ENCODE results near the gene TSPAN16. TPM values are rescaled to one million over a fixed set of nuclear protein-coding genes. Genes with fewer than 3 reads are reported as not detected.

Gene TSPAN16
- total RNA-seq, 1 donor from 2014 or later: not detected

DNA sequence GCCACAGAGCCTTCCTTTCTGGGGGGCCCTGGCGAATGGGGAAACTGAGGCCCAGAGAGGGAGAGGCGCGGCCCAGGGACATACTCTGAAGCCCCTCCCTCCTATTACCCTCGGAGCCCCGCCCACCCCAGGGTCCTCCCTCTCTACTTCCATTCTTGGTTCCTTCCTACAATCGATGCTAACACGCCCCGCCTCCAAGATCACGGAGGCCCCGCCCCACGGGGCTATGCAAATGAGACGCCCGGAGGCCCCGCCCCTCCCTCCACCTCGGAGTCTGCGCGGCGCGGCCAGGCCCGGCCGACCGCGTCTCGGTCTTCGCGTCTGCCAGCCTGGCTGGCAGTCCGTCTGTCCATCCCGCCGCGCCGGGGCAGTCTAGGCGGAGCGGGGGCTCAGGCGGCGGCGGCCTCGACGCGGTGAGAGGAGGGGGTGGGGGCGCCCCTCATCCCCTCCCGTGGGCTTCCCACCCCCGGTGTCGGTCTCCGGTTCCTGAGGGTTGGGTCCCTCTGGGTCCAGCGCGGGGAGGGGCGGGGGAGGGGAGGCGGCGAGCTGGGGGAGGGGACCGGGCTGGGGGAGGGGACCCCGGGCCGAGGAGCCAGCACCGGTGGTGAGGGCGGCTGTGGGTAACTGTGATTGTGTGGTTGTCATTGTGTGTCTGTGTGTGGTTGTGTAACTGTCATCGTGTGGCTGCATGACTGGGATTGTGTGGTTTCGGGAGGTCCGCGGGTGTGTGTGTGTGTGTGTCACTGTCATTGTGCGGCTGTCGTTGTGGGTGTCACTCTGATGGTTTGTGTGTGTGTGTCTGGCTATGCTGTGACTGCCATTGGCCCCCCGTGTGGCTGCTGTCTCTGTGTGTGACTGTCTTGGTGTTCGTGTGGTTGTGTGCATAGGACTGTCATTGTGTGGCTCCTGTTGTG lies 59.5 kb downstream of the TSPAN16 start, which contains the start of gene PLPPR2:
Gene PLPPR2 (plus strand): TSS at position 273 of the 914 bp plus-strand sequence. CDS start 2,242 bp downstream, outside the sequence.
- TF ChIP-seq, protein P1, sequence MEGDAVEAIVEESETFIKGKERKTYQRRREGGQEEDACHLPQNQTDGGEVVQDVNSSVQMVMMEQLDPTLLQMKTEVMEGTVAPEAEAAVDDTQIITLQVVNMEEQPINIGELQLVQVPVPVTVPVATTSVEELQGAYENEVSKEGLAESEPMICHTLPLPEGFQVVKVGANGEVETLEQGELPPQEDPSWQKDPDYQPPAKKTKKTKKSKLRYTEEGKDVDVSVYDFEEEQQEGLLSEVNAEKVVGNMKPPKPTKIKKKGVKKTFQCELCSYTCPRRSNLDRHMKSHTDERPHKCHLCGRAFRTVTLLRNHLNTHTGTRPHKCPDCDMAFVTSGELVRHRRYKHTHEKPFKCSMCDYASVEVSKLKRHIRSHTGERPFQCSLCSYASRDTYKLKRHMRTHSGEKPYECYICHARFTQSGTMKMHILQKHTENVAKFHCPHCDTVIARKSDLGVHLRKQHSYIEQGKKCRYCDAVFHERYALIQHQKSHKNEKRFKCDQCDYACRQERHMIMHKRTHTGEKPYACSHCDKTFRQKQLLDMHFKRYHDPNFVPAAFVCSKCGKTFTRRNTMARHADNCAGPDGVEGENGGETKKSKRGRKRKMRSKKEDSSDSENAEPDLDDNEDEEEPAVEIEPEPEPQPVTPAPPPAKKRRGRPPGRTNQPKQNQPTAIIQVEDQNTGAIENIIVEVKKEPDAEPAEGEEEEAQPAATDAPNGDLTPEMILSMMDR (conservative IDR thresholded peaks at IDR 0.05): no peak
- peaks cover 30% of the 10 kb centered on the region for H3K27me3 Mint-ChIP-seq
- no peaks in the 10 kb centered on the region for H3K36me3 Mint-ChIP-seq
- H3K27ac Mint-ChIP-seq: peak within 1 kb of the TSS; percentile 79
- no peaks in the 10 kb centered on the region for H3K9me3 Mint-ChIP-seq
- peaks cover 9% of the 10 kb centered on the region for H3K4me1 Mint-ChIP-seq (ENCODE audit: unreplicated experiment)
- peak within 1 kb of the TSS; percentile 88 for H3K4me3 Mint-ChIP-seq
- DNase-seq (ENCODE audit: extremely low spot score, unreplicated experiment): peak; percentile 87

DNA sequence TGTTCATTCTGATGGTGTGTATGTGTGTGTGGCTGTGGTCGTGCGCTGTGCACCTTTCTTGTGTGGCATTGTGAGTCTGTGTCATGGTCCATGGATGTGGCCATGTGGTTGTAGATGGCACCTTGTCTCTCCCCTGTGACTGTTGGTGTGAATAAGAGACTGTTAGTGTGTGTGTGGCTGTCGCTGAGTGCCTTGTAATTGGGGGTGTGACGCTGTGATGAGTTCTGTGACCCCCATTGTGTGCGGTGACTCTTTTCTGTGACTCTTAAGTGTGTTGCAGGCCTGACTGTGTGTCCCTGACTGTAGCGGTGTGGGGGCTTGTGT lies 60.1 kb downstream of the TSPAN16 start:
- peaks cover 33% of the 10 kb centered on the region for H3K27me3 Mint-ChIP-seq
- peaks cover 9% of the 10 kb centered on the region for H3K4me1 Mint-ChIP-seq (ENCODE audit: unreplicated experiment)

DNA sequence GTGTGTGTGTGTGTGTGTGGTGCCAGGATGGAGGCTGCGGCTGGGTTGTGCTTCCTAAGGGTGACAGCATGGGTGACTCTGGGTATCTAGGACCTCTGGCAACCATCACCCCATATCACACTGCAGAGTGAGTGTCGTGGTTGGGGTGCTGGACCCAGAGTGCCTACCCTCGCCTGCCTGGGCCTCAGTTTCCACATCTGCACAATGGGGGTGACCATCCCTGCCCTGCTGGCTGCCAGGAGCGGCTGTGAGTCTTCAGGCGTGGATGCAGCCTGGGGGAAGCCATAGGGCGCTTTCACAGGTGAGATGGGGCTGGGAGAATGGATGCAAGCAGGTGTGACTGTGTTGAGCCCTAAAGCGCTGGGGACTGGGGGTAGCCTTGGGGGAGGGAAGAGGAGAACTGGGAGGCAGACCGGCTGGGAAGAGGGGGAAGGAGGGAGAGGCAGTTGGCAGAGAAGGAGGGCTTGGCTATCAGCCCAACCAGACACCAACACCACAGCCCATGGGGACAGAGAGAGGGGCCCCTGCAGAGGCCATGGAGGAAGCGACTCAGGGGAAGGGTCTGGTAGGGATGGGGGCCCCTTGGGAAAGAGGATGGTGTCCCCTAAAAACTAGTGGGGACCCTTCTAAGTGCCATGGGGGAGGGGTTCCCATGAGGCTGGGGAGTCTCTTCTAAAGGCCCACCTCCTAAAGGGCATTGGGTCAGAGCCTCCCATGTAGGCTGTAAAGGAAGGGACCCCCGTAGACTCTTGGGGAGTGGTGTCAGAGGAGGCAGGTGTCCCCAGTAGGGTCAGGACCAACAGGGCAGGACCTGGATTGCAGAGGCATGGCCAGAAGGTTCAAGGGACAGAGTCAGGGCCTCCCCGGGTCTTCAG lies 61.0 kb downstream of the TSPAN16 start:
- no peak for DNase-seq (ENCODE audit: extremely low spot score, unreplicated experiment)
- H3K27me3 Mint-ChIP-seq: peaks cover 38% of the 10 kb centered on the region
- peaks cover 13% of the 10 kb centered on the region for H3K4me1 Mint-ChIP-seq (ENCODE audit: unreplicated experiment)
- H3K36me3 Mint-ChIP-seq: no peaks in the 10 kb centered on the region
- no peaks in the 10 kb centered on the region for H3K9me3 Mint-ChIP-seq
- H3K4me3 Mint-ChIP-seq: peak overlapping the region; percentile 88
- no peak overlapping the region for H3K27ac Mint-ChIP-seq
- TF ChIP-seq, protein P1 (conservative IDR thresholded peaks at IDR 0.05): no peak

More for the DNA sequence above, 60.1 kb downstream of the TSPAN16 start:
- Mint-ChIP-seq H3K36me3 (no peaks in the 10 kb centered on the region), H3K9me3 (no peaks in the 10 kb centered on the region), H3K27ac (peak overlapping the region; percentile 79), H3K4me3 (peak overlapping the region; percentile 88)
- no peak for DNase-seq (ENCODE audit: extremely low spot score, unreplicated experiment)
- TF ChIP-seq, protein P1 (conservative IDR thresholded peaks at IDR 0.05): no peak

DNA sequence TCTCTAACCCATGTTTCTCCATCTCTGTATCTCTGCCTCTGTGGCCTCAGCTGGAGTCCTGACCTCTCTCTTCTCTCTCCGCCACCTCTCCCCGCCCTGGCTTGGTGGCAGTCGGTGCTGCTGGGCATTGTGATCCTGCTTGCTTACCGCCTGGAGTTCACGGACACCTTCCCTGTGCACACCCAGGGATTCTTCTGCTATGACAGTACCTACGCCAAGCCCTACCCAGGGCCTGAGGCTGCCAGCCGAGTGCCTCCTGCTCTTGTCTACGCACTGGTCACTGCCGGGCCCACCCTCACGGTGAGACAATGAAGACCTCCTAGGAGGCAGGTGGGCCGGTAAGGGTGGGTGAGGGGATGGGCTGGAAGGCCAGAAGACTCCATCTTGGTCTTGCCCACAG lies 63.5 kb downstream of the TSPAN16 start:
- Mint-ChIP-seq H3K27me3 (peaks cover 40% of the 10 kb centered on the region), H3K4me3 (peak overlapping the region; percentile 36), H3K4me1 (ENCODE audit: unreplicated experiment) (peaks cover 13% of the 10 kb centered on the region), H3K36me3 (no peaks in the 10 kb centered on the region), H3K27ac (no peak overlapping the region), H3K9me3 (no peaks in the 10 kb centered on the region)
- TF ChIP-seq, protein P1 (conservative IDR thresholded peaks at IDR 0.05): no peak
- no peak for DNase-seq (ENCODE audit: extremely low spot score, unreplicated experiment)

DNA sequence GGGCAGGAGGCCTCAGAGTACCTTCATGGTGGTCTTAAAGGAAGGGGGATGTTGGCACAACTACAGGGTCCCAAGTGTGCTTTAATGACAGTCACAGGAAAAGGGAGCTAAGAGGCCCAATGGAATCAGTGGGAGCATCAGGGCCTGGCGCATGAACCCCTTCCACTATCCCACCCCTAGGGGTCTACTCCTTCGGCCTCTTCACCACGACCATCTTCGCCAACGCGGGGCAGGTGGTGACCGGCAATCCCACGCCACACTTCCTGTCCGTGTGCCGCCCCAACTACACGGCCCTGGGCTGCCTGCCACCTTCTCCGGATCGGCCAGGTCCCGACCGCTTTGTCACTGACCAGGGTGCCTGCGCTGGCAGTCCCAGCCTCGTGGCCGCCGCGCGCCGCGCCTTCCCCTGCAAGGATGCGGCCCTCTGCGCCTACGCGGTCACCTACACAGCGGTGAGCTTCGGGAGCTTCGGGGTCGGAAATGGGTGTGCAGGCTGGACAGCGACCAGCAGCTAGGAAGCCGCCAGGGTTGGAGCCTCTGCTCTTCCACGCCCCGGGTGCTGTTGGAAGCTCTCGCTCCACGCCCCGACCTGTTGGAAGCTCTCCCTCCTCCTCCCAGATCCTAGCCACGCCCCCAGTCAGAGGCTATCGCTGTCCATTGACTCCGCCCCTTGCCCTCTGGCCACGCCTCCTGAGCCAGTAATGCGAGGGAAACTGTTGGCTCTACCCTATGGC lies 65.2 kb downstream of the TSPAN16 start:
- Mint-ChIP-seq H3K36me3 (no peaks in the 10 kb centered on the region), H3K27me3 (peaks cover 34% of the 10 kb centered on the region), H3K4me1 (ENCODE audit: unreplicated experiment) (peaks cover 6% of the 10 kb centered on the region), H3K4me3 (peak overlapping the region; percentile 78), H3K27ac (peak overlapping the region; percentile 69), H3K9me3 (no peaks in the 10 kb centered on the region)
- no peak for DNase-seq (ENCODE audit: extremely low spot score, unreplicated experiment)
- TF ChIP-seq, protein P1 (conservative IDR thresholded peaks at IDR 0.05): peak; percentile 42
